Astrocyte (in vitro differentiated cells and primary cell): Measurements from ENCODE around the gene HHIP. TPM values are rescaled to one million over a fixed set of nuclear protein-coding genes. Genes with fewer than 3 reads are reported as not detected.
A peak's percentile ranks its signal among the peaks of the same experiment; 100 is the strongest.

Experiments
- DNase-seq: peaks from one replicate; pipeline ENCODE4 v3.0.0-alpha.2; 2010; ENCODE audit warnings: low read depth
- FAIRE-seq: peaks from 2 replicates; lab custom pipeline; 2011; peaks lifted over from hg19 to GRCh38; lab: Jason Lieb, UNC
- H2AFZ ChIP-seq: 2 replicates; pipeline ENCODE4 v1.6.0; 2012; ENCODE audit warnings: low read depth, low read length, inconsistent platforms
- H3K27ac ChIP-seq: 2 replicates; pipeline ENCODE4 v1.5.1; 2011; ENCODE audit warnings: low read depth, low read length, inconsistent platforms
- H3K27me3 ChIP-seq: 2 replicates; pipeline ENCODE4 v1.6.0; 2011; ENCODE audit warnings: low read length, inconsistent platforms; ENCODE audit not compliant: insufficient read depth
- H3K36me3 ChIP-seq: 2 replicates; pipeline ENCODE4 v1.5.1; 2011; ENCODE audit warnings: low read length, inconsistent platforms; ENCODE audit not compliant: insufficient read depth
- H3K4me1 ChIP-seq: 2 replicates; pipeline ENCODE4 v1.5.1; 2011; ENCODE audit warnings: low read length, inconsistent platforms; ENCODE audit not compliant: insufficient read depth
- H3K4me2 ChIP-seq: 2 replicates; pipeline ENCODE4 v1.6.0; 2012; ENCODE audit warnings: low read length, inconsistent platforms
- H3K4me3 ChIP-seq: 2 replicates; pipeline ENCODE4 v1.5.1; 2011; ENCODE audit warnings: low read depth, mild to moderate bottlenecking, low read length, inconsistent platforms; ENCODE audit not compliant: insufficient read depth
- H3K79me2 ChIP-seq: 2 replicates; pipeline ENCODE4 v1.6.0; 2012; ENCODE audit warnings: mild to moderate bottlenecking, low read length, inconsistent platforms; ENCODE audit not compliant: insufficient read depth
- H3K9ac ChIP-seq: 2 replicates; pipeline ENCODE4 v1.6.0; 2012; ENCODE audit warnings: mild to moderate bottlenecking, low read length, inconsistent platforms
- H3K9me3 ChIP-seq: 2 replicates; pipeline ENCODE4 v1.5.1; 2012; ENCODE audit warnings: low read depth, mild to moderate bottlenecking, low read length, inconsistent platforms; ENCODE audit not compliant: insufficient read depth
- H4K20me1 ChIP-seq: 2 replicates; pipeline ENCODE4 v1.6.0; 2012; ENCODE audit warnings: low read length, inconsistent platforms; ENCODE audit not compliant: insufficient read depth
- H3K27ac Mint-ChIP-seq: one replicate; pipeline ENCODE4 v1.8.0; 2021; ENCODE audit warnings: mild to moderate bottlenecking, mixed read lengths; ENCODE audit not compliant: unreplicated experiment
- H3K27me3 Mint-ChIP-seq: one replicate; pipeline ENCODE4 v1.8.0; 2021; ENCODE audit warnings: low read depth, mixed read lengths; ENCODE audit not compliant: unreplicated experiment
- H3K36me3 Mint-ChIP-seq: one replicate; pipeline ENCODE4 v1.8.0; 2021; ENCODE audit warnings: low read depth, mixed read lengths; ENCODE audit not compliant: unreplicated experiment
- H3K4me1 Mint-ChIP-seq: one replicate; pipeline ENCODE4 v1.8.0; 2021; ENCODE audit warnings: low read depth, mixed read lengths; ENCODE audit not compliant: unreplicated experiment
- H3K4me3 Mint-ChIP-seq: one replicate; pipeline ENCODE4 v1.8.0; 2021; ENCODE audit warnings: mild to moderate bottlenecking, moderate library complexity, mixed read lengths; ENCODE audit not compliant: unreplicated experiment
- H3K9me3 Mint-ChIP-seq: one replicate; pipeline ENCODE4 v1.8.0; 2021; ENCODE audit warnings: mild to moderate bottlenecking, mixed read lengths; ENCODE audit not compliant: unreplicated experiment
- CTCF ChIP-seq: IDR thresholded peaks from 2 replicates; pipeline ENCODE4 v1.5.1; 2011; ENCODE audit warnings: low read depth, mild to moderate bottlenecking, inconsistent platforms, low read length, moderate library complexity; ENCODE audit not compliant: insufficient read depth
- EZH2 ChIP-seq: IDR thresholded peaks from 2 replicates; pipeline ENCODE4 v1.6.1; 2012; ENCODE audit warnings: mild to moderate bottlenecking, low read length, inconsistent platforms; ENCODE audit not compliant: insufficient read depth
- total RNA-seq: library from RNA; stranded (reverse); gene quantifications from 2 replicates; pipeline ENCODE4 v1.2.1, GENCODE V29; 2021

The HHIP gene
- total RNA-seq, 1 donor from 2014 or later = 4.0 TPM

GRCh38 chr4:144663834-144664475 is 18.0 kb downstream of the HHIP start:
- H3K27me3 Mint-ChIP-seq = no peaks in the 10 kb centered on the region
- Histone ChIP-seq H3K9ac (no peak overlapping the region), H3K27me3 (no peaks in the 10 kb centered on the region), H3K9me3 (no peaks in the 10 kb centered on the region), H3K4me2 (no peak overlapping the region), H3K4me3 (no peak overlapping the region), H4K20me1 (no peaks in the 10 kb centered on the region), H3K27ac (no peak overlapping the region), H2AFZ (no peak overlapping the region), H3K4me1 (peaks cover 9% of the 10 kb centered on the region), H3K36me3 (peaks cover 35% of the 10 kb centered on the region), H3K79me2 (peaks cover 8% of the 10 kb centered on the region)
- no peak overlapping the region for H3K27ac Mint-ChIP-seq
- no peaks in the 10 kb centered on the region for H3K36me3 Mint-ChIP-seq
- TF ChIP-seq CTCF (no peak), EZH2 (no peak)
- H3K4me3 Mint-ChIP-seq = no peak overlapping the region
- H3K9me3 Mint-ChIP-seq = no peaks in the 10 kb centered on the region
- peaks cover 16% of the 10 kb centered on the region for H3K4me1 Mint-ChIP-seq
- DNase-seq (no peak), FAIRE-seq (no peak)

- H3K4me3 ChIP-seq = no peak overlapping the region
- FAIRE-seq (no peak), DNase-seq (peak; percentile 86)
- no peaks in the 10 kb centered on the region for H3K27me3 ChIP-seq
- no peaks in the 10 kb centered on the region for H3K9me3 ChIP-seq
- Mint-ChIP-seq H3K9me3 (no peaks in the 10 kb centered on the region), H3K4me1 (peaks cover 12% of the 10 kb centered on the region), H3K36me3 (no peaks in the 10 kb centered on the region), H3K27ac (peak overlapping the region; percentile 58), H3K27me3 (no peaks in the 10 kb centered on the region), H3K4me3 (no peak overlapping the region)
- no peaks in the 10 kb centered on the region for H4K20me1 ChIP-seq
- H3K79me2 ChIP-seq = peaks cover 3% of the 10 kb centered on the region
- peaks cover 9% of the 10 kb centered on the region for H3K4me1 ChIP-seq
- no peak for TF ChIP-seq EZH2
- TF ChIP-seq CTCF = no peak
- peak overlapping the region; percentile 4 for H3K4me2 ChIP-seq
- H3K27ac ChIP-seq = peak overlapping the region; percentile 37
- H3K9ac ChIP-seq = no peak overlapping the region
- peaks cover 30% of the 10 kb centered on the region for H3K36me3 ChIP-seq
- no peak overlapping the region for H2AFZ ChIP-seq
Observed at GRCh38 chr4:144666539-144667175, 20.7 kb downstream of the HHIP start.

GRCh38 chr4:144667500-144667899 is 21.5 kb downstream of the HHIP start:
- no peak for FAIRE-seq
- H3K36me3 ChIP-seq = peaks cover 34% of the 10 kb centered on the region
- no peak overlapping the region for H3K4me2 ChIP-seq
- Mint-ChIP-seq H3K4me1 (peaks cover 12% of the 10 kb centered on the region), H3K36me3 (no peaks in the 10 kb centered on the region), H3K27me3 (no peaks in the 10 kb centered on the region), H3K27ac (no peak overlapping the region), H3K9me3 (no peaks in the 10 kb centered on the region), H3K4me3 (no peak overlapping the region)
- H2AFZ ChIP-seq = no peak overlapping the region
- no peaks in the 10 kb centered on the region for H3K79me2 ChIP-seq
- TF ChIP-seq CTCF = no peak
- no peak for TF ChIP-seq EZH2
- H3K9me3 ChIP-seq = no peaks in the 10 kb centered on the region
- H4K20me1 ChIP-seq = no peaks in the 10 kb centered on the region
- peaks cover 9% of the 10 kb centered on the region for H3K4me1 ChIP-seq
- DNase-seq = peak; percentile 54
- H3K4me3 ChIP-seq = no peak overlapping the region
- H3K9ac ChIP-seq = no peak overlapping the region
- no peaks in the 10 kb centered on the region for H3K27me3 ChIP-seq
- no peak overlapping the region for H3K27ac ChIP-seq
